SK-N-SH (cell line): ENCODE measurements around the gene SFSWAP. TPM values are rescaled to one million over a fixed set of nuclear protein-coding genes. Genes with fewer than 3 reads are reported as not detected.

ENCODE experiments used
- CTCF ChIA-PET: fragments of 300-600, 350-600 bp; formaldehyde crosslinking; extraction: SDS; loops from one replicate; lab custom pipeline; 2021; lab: Yijun Ruan, JAX
- POLR2A ChIA-PET: fragments of 350-600 bp; sonication (Branson Sonifier 250); formaldehyde crosslinking; extraction: SDS; loops from one replicate; lab custom pipeline; 2020; ENCODE audit warnings: antibody characterized with exemption, inconsistent platforms; lab: Yijun Ruan, JAX
- DNase-seq: peaks from one replicate; pipeline ENCODE4 v3.0.0; 2012
- H2AFZ ChIP-seq: fragments of 200-600 bp; sonication (generic); 2 replicates; pipeline ENCODE4 v1.8.1; 2016; ENCODE audit warnings: antibody characterized with exemption, mild to moderate bottlenecking, low read depth
- H3F3A ChIP-seq: fragments of 200-600 bp; sonication (generic); replicated peaks from 2 replicates; pipeline ENCODE3; 2016; ENCODE audit warnings: antibody characterized with exemption, mild to moderate bottlenecking; ENCODE audit not compliant: insufficient read depth
- H3K27ac ChIP-seq, 2 experiments: fragments of 200-500 bp in 1 of 2; fragments of 200-600 bp in 1 of 2; sonication (Bioruptor generic) in 1 of 2; sonication (generic), shearing (Covaris generic) in 1 of 2; 2 replicates each; pipeline versions ENCODE4 v1.5.1 to v1.6.1; 2014 to 2016; ENCODE audit warnings: low read depth in 2 of 2, inconsistent platforms in 1 of 2, low read length in 1 of 2, mild to moderate bottlenecking in 1 of 2, mixed read lengths in 1 of 2
- H3K27me3 ChIP-seq: fragments of 200-600 bp; sonication (generic), shearing (Covaris generic); 2 replicates; pipeline ENCODE4 v1.6.1; 2016; ENCODE audit warnings: mixed run types; ENCODE audit not compliant: insufficient read depth
- H3K36me3 ChIP-seq, 2 experiments: fragments of 200-500 bp in 1 of 2; fragments of 200-600 bp in 1 of 2; sonication (Bioruptor generic) in 1 of 2; sonication (generic) in 1 of 2; replicated peaks in 1 of 2; 2 replicates each; pipeline versions ENCODE3 to v1.5.1; 2014 to 2016; ENCODE audit warnings: low read length in 1 of 2, mild to moderate bottlenecking in 1 of 2; ENCODE audit not compliant: insufficient read depth in 2 of 2, control insufficient read depth in 1 of 2
- H3K4me1 ChIP-seq, 2 experiments: fragments of 200-500 bp in 1 of 2; fragments of 200-600 bp in 1 of 2; sonication (Bioruptor generic) in 1 of 2; sonication (generic), shearing (Covaris generic) in 1 of 2; 2 replicates each; pipeline versions ENCODE4 v1.5.1 to v1.6.1; 2014 to 2016; ENCODE audit warnings: low read depth in 1 of 2, low read length in 1 of 2, mixed run types in 1 of 2; ENCODE audit not compliant: insufficient read depth in 2 of 2, control insufficient read depth in 1 of 2
- H3K4me2 ChIP-seq: fragments of 200-600 bp; sonication (generic), shearing (Covaris generic); 2 replicates; pipeline ENCODE4 v1.6.1; 2017; ENCODE audit warnings: mixed run types
- H3K4me3 ChIP-seq, 2 experiments: fragments of 200-500 bp in 1 of 2; fragments of 200-600 bp in 1 of 2; sonication (Bioruptor generic) in 1 of 2; sonication (generic), shearing (Covaris generic) in 1 of 2; 2 replicates each; pipeline versions ENCODE4 v1.5.1 to v1.8.1; 2014 to 2016; ENCODE audit warnings: low read depth in 2 of 2, inconsistent platforms in 1 of 2, low read length in 1 of 2, mild to moderate bottlenecking in 1 of 2, mixed read lengths in 1 of 2, moderate library complexity in 1 of 2
- H3K79me2 ChIP-seq: fragments of 200-600 bp; sonication (generic); 2 replicates; pipeline ENCODE4 v1.8.1; 2017; ENCODE audit warnings: mild to moderate bottlenecking; ENCODE audit not compliant: insufficient read depth
- H3K9ac ChIP-seq: fragments of 200-600 bp; sonication (generic); 2 replicates; pipeline ENCODE4 v1.6.1; 2017; ENCODE audit warnings: mixed run types
- H3K9me2 ChIP-seq: fragments of 200-600 bp; sonication (generic); 2 replicates; pipeline ENCODE4 v1.6.1; 2017; ENCODE audit warnings: mixed run types
- H3K9me3 ChIP-seq: fragments of 200-600 bp; sonication (generic); 2 replicates; pipeline ENCODE4 v1.6.1; 2017; ENCODE audit warnings: mixed run types, mild to moderate bottlenecking, moderate library complexity
- H4K20me1 ChIP-seq: fragments of 200-600 bp; sonication (generic); 2 replicates; pipeline ENCODE4 v1.6.1; 2017; ENCODE audit warnings: mild to moderate bottlenecking, mixed run types; ENCODE audit not compliant: insufficient read depth
- CHD2 ChIP-seq: fragments of 150-350 bp; IDR thresholded peaks from 2 replicates; pipeline ENCODE4 v1.6.1; 2018; ENCODE audit warnings: low read length; ENCODE audit not compliant: partially characterized antibody
- EP300 ChIP-seq, 2 experiments: IDR thresholded peaks; 2 replicates each; pipeline versions ENCODE4 v1.4.0 to v1.6.1; 2012; ENCODE audit warnings: borderline replicate concordance in 1 of 2, low read depth in 1 of 2, low read length in 1 of 2
- FOXJ3 ChIP-seq: sonication (generic); formaldehyde crosslinking; IDR thresholded peaks from 2 replicates; pipeline ENCODE4 v1.5.1; 2020; ENCODE audit warnings: mild to moderate bottlenecking, missing genetic modification reagents
- FOXM1 ChIP-seq: IDR thresholded peaks from 2 replicates; pipeline ENCODE4 v1.4.0; 2012; ENCODE audit warnings: low read depth, mild to moderate bottlenecking
- GABPA ChIP-seq: IDR thresholded peaks from 2 replicates; pipeline ENCODE4 v1.4.0; 2012; ENCODE audit warnings: low read depth, mild to moderate bottlenecking
- GATA2 ChIP-seq: sonication (generic); formaldehyde crosslinking; IDR thresholded peaks from 2 replicates; pipeline ENCODE4 v1.5.0; 2020; ENCODE audit warnings: mild to moderate bottlenecking, missing genetic modification reagents
- MEF2A ChIP-seq: IDR thresholded peaks from 2 replicates; pipeline ENCODE4 v1.4.0; 2012; ENCODE audit warnings: low read depth, borderline replicate concordance
- POLR2AphosphoS5 ChIP-seq: IDR thresholded peaks from 2 replicates; pipeline ENCODE4 v1.6.1; 2012; ENCODE audit warnings: low read depth, low read length
- RCOR1 ChIP-seq: fragments of 150-350 bp; IDR thresholded peaks from 2 replicates; pipeline ENCODE4 v1.6.1; 2017; ENCODE audit warnings: antibody characterized with exemption, low read length
- RFX5 ChIP-seq: IDR thresholded peaks from 2 replicates; pipeline ENCODE4 v1.6.1; 2012; ENCODE audit warnings: mild to moderate bottlenecking, improper control_type of control experiment, low read length
- TAF1 ChIP-seq: IDR thresholded peaks from 2 replicates; pipeline ENCODE4 v1.6.1; 2012; ENCODE audit warnings: low read depth, mild to moderate bottlenecking, low read length, moderate library complexity, borderline replicate concordance
- TEAD4 ChIP-seq: IDR thresholded peaks from 2 replicates; pipeline ENCODE4 v1.4.0; 2012; ENCODE audit warnings: mild to moderate bottlenecking, borderline replicate concordance; ENCODE audit not compliant: insufficient read depth
- WGBS: methylation state at CpG from one replicate; pipeline ENCODE4 v1.1.6; 2017; ENCODE audit warnings: low lambda C conversion rate; 5-methylcytosine and 5-hydroxymethylcytosine counted together
- polyA plus RNA-seq, 3 experiments: library from polyadenylated mRNA; depleted of rRNA; stranded (reverse); fragments of >200 nt; gene quantifications; 2 replicates each; pipeline ENCODE4 v1.2.3, GENCODE V29; 2012
- TF ChIP-seq, protein P1 (sequence below): fragments of 150-350 bp; IDR thresholded peaks from 2 replicates; pipeline ENCODE4 v1.6.1; 2017; ENCODE audit warnings: antibody characterized with exemption, low read length, low read depth, borderline replicate concordance
- TF ChIP-seq, protein P2 (sequence below): IDR thresholded peaks from 2 replicates; pipeline ENCODE4 v1.4.0; 2012; ENCODE audit warnings: low read depth, borderline replicate concordance

SFSWAP gene
- polyA plus RNA-seq, 1 of the 3 experiments (the other 2 are of a cell fraction) = 27.9 TPM

DNA sequence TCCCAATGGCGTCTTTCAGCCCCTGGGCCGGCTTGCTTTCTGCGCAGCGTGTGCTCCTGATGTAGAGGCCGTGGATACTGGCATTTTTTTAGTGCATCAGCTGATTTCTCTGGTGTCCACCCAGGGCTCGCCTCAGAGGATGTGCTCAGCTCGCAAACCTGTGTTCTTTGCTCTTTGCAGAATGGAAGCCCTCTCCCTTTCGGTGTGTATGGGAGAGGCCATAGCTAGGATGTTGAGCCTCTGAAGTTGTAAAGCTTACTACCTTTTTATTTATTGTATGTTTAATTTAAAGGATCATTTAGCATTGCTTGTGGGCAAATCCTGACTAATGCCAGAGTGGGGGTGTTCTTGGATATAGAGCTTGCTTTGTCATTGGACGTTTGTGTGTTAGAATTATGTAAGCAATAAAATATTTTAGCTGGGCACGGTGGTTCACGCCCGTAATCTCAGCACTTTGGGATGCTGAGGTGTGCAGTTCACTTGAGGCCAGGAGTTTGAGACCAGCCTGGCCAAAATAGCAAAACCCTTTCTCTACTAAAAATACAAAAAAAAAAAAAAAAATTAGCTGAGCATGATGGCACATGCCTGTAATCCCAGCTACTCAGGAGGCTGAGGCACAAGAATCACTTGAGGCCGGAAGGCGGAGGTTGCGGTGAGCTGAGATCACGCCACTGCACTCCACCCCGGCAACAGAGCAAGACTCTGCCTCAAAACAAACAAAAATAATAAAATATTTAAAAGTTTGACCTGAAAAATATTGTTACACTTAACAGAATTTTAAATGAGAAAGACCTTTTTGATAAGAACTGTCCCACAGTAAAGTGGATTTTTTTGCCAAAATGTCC lies 64.7 kb downstream of the SFSWAP start:
- Histone ChIP-seq H3K4me3 (no peak overlapping the region), H3K4me2 (no peak overlapping the region), H2AFZ (no peak overlapping the region), H3K9me3 (no peaks in the 10 kb centered on the region), H3F3A (no peaks in the 10 kb centered on the region), H3K4me1 (no peaks in the 10 kb centered on the region), H3K9ac (no peak overlapping the region), H3K36me3 (peaks cover 33 to 71% of the 10 kb centered on the region in 2 experiments), H3K27ac (no peak overlapping the region), H3K9me2 (no peaks in the 10 kb centered on the region), H4K20me1 (no peaks in the 10 kb centered on the region), H3K27me3 (no peaks in the 10 kb centered on the region), H3K79me2 (peaks cover 7% of the 10 kb centered on the region; the same call in 1 of the 2 replicates)
- POLR2A ChIA-PET = no interaction called here
- CTCF ChIA-PET = interaction anchor here (1.1 kb wide), 1 partner anchor 10 kb away, joined by 3 read pairs; no protein-coding TSS in a partner anchor
- DNase-seq = no peak
- TF ChIP-seq FOXJ3 (CRISPR knock-in tag) (no peak), TAF1 (no peak), POLR2AphosphoS5 (no peak), GATA2 (CRISPR knock-in tag) (no peak), MEF2A (no peak), CHD2 (no peak), RCOR1 (no peak), FOXM1 (no peak), TEAD4 (no peak), GABPA (no peak), EP300 (IDR thresholded peaks at IDR 0.05; ENCODE audit: borderline replicate concordance in 1 of 2, low read depth in 1 of 2, low read length in 1 of 2) (no peak), RFX5 (no peak)
- TF ChIP-seq, protein P1, sequence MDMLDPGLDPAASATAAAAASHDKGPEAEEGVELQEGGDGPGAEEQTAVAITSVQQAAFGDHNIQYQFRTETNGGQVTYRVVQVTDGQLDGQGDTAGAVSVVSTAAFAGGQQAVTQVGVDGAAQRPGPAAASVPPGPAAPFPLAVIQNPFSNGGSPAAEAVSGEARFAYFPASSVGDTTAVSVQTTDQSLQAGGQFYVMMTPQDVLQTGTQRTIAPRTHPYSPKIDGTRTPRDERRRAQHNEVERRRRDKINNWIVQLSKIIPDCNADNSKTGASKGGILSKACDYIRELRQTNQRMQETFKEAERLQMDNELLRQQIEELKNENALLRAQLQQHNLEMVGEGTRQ = no peak
- TF ChIP-seq, protein P2, sequence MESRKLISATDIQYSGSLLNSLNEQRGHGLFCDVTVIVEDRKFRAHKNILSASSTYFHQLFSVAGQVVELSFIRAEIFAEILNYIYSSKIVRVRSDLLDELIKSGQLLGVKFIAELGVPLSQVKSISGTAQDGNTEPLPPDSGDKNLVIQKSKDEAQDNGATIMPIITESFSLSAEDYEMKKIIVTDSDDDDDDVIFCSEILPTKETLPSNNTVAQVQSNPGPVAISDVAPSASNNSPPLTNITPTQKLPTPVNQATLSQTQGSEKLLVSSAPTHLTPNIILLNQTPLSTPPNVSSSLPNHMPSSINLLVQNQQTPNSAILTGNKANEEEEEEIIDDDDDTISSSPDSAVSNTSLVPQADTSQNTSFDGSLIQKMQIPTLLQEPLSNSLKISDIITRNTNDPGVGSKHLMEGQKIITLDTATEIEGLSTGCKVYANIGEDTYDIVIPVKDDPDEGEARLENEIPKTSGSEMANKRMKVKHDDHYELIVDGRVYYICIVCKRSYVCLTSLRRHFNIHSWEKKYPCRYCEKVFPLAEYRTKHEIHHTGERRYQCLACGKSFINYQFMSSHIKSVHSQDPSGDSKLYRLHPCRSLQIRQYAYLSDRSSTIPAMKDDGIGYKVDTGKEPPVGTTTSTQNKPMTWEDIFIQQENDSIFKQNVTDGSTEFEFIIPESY = no peak
- 91% methylated on average over 17 of the region's 17 CpGs for WGBS
